LoVo (cell line): Measurements from ENCODE around the gene SLC66A1.
"Not testable (repeated sequence)": the region's sequence is repeated elsewhere in the genome, so short reads cannot be mapped to it uniquely, and the experiment has no call there.

Source experiments
- DNase-seq: peaks from one replicate; pipeline ENCODE4 v3.0.0-alpha.2; 2016; ENCODE audit warnings: low spot score

Gene SLC66A1, protein sequence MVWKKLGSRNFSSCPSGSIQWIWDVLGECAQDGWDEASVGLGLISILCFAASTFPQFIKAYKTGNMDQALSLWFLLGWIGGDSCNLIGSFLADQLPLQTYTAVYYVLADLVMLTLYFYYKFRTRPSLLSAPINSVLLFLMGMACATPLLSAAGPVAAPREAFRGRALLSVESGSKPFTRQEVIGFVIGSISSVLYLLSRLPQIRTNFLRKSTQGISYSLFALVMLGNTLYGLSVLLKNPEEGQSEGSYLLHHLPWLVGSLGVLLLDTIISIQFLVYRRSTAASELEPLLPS

DNA sequence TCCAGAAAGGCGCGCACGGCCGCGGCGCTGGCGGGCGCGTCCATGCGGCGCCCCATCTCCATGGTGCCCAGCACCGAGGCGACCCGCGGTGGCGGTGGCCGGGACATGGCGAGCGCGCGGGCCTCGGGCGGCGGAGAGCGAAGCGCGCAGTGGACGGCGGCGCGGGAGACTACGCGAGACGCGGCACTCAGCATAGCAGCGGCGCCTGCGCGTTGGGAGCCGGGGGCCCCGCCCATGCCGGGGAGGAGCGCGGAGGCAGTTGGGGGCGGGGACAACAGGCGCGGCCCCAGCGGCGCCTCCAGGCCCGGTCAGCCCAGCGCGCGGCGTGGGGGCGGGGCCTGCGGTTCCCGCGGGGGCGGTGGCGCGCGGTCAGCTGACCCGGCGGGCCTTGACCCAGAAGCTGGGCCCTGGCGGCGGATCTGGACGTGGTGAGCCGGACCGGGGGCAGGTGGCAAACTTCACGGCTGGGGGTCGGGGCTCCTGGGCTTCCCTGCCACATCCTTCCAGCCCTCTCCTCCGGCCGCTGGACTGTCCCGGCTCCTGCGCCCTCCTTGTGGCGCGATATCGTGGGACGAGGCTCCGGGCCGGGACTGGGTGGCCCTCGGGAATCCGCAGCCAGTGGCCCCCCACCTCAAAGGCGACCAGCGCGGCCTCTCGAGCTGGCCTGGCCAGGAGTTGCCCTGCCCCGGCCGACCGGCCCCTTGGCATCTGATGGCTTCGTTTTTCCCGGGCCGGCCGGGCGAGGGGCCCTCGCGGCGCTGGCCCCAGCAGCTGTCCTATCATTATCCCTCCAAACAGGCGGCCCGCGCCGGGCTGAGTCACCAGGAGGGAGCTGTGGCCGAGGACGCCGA lies at the start of gene SLC66A1, which contains the start of gene AKR7A2:
Gene SLC66A1 (plus strand): TSS at position 396 of the 851 bp plus-strand sequence. CDS start 5,352 bp downstream, outside the sequence.
Gene AKR7A2 (minus strand): TSS at position 214 of the 851 bp plus-strand sequence. CDS start 20 bp downstream, at position 194.
- peak; percentile 95 for DNase-seq

DNA sequence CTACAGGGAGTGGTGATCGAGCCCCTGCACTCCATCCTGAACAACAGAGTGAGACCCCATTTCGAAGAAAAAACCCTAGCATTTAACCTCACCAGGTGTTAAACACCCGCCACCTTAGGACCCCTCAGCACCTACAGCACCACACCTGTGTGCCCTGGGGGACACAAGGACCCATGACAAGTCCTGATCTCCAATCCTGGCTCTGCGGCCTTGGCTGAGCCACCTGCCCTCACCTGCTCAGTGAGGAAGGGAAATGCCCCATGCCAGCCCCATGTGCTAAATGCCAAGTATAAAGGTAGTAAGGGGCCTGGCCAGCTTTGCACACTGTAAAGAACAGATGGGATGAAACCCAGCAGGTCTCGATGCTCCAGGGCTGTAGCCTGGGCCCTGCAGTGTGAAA lies 49.4 kb upstream of the SLC66A1 start:
- no peak for DNase-seq

DNA sequence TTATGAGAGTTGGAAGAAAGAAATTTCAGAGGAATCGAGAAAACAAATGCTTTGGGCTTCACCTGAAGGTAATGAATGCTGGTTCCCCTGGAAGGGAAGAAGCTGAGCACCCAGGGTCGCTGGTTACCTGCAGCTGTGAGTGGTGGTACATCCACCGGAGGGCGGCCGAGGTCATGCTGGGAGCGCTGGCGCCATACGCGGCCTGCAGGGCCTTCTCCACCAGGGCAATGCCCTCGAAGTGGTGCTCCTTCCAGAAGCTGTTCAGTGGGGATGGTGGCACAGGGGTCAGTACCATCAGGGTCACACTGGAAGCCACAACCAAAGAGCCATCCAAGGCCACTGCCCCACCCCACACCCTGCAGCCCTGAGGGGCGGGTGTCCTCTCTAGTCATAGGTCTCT lies 43.7 kb upstream of the SLC66A1 start:
- DNase-seq, result no peak

DNA sequence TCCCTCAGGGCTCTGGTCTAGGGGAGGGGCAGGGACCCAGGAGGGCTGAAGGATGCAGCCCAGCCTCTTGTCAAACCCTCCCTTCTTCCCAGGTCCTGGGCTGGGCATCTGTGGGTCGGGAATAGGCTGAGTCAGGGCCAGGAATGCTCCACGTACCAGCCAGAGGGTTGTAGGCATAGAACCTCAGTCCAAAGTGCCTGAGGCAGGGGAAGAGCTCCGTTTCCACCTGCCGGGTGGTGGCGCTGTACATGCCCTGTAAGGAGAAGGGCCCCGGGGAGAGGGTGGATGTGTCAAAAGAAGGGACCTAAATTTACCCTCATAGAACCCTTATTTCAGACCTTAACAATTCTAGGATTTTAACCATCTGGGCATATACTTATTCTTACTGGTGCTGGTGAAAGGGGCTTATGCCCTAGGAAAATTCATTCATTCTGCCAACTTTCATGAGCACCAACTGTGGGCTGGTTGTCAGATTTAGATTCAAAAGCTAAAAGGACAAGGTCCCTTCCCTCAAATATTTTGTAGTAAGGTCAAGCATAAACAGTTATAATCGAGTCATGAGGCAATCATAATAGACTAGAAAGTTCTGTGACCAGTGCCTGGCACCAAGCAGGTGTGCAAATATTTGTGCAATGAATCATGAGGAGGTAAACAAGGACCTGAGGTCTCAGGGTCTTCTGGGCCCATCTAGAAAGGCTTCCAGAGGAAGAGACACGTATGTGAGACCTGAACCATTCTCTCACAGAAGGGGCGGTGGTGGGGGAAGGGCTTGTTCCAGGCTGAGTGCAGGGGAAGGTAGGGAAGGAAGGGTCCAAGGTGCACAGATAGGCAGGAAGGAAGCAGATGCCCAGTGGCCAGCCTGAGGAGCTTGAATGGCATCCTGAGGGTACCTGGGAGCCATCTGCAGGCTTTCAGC lies 42.4 kb upstream of the SLC66A1 start:
- not testable (repeated sequence) for DNase-seq

DNA sequence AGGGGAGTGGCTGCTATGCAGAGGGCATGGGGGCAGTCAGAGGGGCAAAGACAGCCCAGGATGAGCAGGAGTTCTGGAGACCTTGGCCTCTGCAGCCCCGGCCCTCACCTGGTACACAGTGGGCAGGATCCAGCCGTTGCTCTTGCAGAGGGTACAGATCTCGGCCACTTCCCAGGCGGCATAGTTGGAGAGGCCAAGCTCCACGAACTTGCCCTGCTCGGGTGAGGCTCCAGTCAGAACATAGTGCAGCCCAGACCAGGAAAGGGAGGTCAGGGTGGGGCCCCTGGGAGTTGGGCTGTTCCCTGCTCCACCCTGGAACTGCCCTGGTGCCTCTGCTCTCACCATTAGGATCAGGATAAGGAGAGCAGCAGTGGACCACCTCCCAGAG lies 41.8 kb upstream of the SLC66A1 start:
- DNase-seq, result not testable (repeated sequence)

DNA sequence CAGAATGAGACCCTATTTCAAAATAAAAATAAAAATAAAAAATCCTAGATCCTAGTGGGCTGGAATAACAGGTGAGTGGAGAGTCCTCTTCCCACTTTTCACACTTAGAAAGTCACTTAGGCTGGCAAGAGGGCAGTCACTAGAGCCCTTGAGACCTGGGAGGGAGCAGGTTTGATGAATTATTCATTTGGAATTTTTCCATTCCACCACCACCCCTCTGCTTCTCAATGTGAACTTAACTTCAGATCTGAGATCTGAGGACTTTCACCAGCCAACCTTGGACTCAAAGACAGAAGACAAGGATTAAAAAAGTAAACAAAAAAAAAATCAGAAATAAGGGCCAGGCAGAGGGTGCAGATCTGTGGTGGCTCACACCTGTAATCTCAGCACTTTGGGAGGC lies 40.1 kb upstream of the SLC66A1 start:
- DNase-seq, result no peak

DNA sequence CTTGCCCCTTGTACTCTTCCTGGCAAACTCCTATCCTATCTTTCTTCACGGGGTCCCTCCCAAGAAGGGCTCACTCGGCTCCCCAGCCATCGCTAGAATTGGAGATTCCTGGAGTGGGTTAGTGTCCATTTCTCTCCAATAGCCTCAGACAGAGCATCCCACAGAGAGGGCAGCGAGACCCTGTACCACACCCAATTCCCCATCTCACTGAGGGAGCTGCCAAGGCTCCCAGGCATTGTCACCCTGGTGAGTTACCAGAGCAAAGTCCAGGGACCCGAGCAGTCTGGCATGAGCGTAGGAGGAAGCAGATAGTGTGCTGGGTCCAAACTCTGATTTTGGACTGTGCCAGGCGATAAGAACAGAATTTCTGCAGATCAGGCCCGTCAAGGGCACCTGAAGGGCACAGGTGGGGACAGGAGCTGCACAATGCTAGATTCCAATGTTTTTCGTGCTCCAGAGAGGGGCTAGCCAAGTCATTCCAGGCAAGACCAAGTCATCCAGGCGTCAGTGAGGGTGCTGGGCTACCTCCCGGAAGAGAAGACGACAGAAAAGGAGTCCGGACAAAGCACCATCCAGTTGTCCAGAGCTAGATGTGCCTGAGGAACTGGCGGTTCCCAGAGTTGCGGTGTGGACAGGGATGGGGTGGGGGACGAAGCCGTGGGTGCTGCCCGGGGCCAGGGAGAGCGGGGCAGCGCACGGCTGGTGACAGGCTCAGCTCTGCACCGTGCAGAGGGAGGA lies 38.9 kb upstream of the SLC66A1 start:
- DNase-seq, result no peak

DNA sequence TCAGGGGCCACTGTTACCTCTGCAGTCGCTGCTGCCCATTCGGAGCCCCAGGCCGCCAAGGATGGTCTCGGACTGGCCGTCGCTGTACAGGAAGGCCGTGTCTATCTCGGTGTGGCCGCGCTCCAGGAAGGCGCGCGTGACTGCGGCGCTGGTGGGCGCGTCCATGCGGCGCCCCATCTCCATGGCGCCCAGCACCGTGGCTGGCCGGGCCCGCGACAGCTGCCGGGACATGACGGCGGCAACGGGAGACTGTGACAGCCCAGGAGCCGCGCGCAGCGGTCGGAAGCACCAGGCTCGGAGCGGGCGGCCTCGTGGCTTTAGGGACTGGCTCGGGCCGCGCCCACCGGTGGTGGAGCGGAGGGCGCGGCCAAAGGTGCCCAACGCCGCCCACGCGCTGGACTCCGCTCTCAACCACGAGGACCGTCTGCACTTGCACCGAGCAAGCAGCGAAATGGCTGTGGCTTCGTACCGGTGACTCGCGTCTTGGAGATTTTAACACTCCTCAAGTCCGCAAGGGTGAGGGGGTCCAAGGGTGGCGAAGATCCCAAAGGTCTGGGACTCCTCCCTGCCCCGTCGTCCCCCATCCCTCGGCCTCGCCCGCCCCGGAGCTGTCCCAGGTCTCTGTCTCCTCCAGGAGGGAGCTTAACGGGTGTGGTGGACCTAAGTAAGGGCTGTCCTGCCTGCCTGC lies 38.1 kb upstream of the SLC66A1 start:
- DNase-seq, result not testable (repeated sequence)

DNA sequence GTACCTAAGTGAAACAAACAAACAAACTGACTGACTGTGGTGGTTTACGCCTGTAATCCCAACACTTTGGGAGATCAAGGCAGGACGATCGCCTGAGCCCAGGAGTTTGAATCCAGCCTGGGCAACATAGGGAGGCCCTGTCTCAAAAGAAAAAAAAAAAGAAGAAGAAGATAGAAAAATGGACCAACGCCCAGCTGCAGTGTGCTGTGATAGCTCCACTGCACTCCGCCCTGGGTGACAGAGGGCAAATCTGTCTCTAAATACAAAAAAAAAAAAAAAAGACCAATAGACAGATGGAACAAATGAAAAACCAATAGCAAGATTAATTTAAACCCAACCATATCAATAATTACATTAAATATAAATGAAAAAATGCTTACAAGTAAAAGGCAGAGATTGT lies 37.5 kb upstream of the SLC66A1 start:
- no peak for DNase-seq

DNA sequence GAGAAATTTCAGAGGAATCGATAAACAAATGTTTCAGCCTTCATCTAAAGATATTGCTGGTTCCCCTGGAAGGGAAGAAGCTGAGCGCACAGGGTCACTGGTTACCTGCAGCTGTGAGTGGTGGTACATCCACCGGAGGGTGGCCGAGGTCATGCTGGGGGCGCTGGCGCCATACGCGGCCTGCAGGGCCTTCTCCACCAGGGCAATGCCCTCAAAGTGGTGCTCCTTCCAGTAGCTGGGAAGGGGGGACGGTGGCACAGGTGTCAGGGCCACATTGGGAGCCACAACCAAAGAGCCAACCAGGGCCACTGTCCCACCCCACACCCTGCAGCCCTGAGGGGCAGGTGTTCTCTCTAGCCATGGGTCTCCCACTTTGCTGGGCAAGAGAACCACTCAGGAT lies 28.2 kb upstream of the SLC66A1 start:
- no peak for DNase-seq

DNA sequence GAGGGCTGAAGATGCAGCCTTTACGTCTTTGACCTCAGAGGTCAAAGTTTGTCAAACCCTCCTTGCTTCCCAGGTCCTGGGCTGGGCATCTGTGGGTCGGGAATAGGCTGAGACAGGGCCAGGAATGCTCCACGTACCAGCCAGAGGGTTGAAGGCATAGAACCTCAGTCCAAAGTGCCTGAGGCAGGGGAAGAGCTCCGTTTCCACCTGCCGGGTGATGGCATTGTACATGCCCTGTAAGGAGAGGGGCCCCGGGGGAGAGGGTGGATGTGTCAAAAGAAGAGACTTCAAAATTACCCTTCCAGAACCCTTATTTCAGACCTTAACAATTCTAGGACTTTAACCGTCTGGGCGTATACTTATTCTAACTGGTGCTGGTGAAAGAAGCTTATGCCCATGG lies 27.2 kb upstream of the SLC66A1 start:
- DNase-seq, result no peak

DNA sequence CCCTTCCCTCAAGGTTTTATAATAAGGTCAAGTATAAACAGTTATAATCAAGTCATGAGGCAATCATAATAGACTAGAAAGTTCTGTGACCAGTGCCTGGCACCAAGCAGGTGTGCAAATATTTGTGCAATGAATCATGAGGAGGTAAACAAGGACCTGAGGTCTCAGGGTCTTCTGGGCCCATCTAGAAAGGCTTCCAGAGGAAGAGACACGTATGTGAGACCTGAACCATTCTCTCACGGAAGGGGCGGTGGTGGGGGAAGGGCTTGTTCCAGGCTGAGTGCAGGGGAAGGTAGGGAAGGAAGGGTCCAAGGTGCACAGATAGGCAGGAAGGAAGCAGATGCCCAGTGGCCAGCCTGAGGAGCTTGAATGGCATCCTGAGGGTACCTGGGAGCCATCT lies 26.8 kb upstream of the SLC66A1 start:
- not testable (repeated sequence) for DNase-seq

DNA sequence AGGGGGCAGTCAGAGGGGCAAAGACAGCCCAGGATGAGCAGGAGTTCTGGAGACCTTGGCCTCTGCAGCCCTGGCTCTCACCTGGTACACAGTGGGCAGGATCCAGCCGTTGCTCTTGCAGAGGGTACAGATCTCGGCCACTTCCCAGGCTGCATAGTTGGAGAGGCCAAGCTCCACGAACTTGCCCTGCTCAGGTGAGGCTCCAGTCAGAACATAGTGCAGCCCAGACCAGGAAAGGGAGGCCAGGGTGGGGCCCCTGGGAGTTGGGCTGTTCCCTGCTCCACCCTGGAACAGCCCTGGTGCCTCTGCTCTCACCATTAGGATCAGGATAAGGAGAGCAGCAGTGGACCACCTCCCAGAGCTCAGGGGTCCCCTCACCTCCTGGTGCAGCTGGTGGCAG lies 26.3 kb upstream of the SLC66A1 start:
- DNase-seq, result not testable (repeated sequence)

DNA sequence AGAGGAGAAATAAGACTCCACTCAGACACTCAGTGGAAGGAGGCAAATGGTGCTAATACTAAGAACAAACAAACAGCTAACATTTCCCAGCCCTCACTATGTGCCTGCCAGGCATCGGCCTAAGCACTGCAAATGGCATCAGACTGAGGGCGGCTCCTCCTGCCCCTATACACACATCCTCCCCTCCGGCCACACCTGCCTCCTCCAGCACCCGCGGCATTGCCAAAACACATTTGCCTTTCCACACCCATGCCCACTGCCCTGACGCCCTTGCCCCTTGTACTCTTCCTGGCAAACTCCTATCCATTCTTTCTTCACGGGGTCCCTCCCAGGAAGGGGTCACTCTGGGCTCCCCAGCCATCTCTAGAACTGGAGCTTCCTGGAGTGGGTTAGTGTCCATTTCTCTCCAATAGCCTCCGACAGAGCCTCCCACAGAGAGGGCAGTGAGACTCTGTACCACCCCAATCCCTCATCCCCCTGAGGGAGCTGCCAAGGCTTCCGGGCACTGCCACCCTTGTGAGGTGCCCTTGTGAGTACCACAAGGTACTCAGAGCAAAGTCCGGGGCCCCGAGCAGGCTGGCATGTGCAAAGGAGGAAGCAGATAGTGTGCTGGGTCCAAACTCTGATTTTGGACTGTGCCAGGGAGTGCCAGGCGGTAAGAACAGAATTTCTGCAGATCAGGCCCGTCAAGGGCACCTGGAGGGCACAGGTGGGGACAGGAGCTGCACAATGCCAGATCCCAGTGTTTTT lies 24.5 kb upstream of the SLC66A1 start:
- no peak for DNase-seq

DNA sequence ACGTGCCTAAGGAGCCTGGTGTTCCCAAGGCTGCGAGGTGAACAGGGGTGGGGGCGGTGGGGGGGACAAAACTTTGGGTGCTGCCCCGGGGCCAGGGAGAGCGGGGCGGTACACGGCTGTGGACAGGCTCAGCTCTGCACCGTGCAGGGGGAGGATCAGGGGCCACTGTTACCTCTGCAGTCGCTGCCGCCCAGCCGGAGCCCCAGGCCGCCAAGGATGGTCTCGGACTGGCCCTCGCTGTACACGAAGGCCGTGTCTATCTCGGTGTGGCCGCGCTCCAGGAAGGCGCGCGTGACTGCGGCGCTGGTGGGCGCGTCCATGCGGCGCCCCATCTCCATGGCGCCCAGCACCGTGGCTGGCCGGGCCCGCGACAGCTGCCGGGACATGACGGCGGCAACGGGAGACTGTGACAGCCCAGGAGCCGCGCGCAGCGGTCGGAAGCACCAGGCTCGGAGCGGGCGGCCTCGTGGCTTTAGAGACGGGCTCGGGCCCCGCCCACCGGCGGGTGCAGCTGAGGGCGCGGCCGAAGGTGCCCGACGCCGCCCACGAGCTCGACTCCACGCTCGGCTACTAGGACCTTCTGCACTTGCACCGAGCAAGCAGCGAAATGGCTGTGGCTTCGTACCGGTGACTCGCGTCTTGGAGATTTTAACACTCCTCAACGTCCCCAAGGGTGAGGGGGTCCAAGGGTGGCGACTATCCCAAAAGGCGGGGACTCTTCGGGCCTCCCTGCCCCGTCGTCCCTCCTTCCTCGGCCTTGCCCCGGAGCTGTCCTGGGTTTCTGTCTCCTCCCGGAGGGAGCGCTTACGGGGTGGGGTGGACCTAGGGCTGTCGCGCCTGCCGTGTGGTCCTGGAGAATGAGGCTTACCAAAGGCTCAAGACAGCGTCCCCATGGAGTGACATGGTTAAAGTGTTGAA lies 23.5 kb upstream of the SLC66A1 start, which contains the start of gene AKR7A3:
Gene AKR7A3 (minus strand): TSS at position 447 of the 918 bp plus-strand sequence. CDS start 61 bp downstream, at position 386.
- peak; percentile 65 for DNase-seq

DNA sequence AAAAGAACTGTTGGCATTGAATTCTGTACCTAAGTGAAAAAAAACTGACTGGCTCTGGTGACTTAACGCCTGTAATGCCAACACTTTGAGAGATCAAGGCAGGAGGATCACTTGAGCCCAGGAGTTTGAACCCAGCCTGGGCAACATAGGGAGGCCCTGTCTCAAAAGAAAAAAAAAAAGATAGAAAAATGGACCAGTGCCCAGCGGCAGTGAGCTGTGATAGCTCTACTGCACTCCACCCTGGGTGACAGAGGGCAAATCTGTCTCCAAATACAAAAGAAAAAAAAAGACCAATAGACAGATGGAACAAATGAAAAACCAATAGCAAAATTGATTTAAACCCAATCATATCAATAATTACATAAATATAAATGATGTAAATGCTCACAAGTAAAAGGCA lies 22.9 kb upstream of the SLC66A1 start:
- DNase-seq, result no peak

DNA sequence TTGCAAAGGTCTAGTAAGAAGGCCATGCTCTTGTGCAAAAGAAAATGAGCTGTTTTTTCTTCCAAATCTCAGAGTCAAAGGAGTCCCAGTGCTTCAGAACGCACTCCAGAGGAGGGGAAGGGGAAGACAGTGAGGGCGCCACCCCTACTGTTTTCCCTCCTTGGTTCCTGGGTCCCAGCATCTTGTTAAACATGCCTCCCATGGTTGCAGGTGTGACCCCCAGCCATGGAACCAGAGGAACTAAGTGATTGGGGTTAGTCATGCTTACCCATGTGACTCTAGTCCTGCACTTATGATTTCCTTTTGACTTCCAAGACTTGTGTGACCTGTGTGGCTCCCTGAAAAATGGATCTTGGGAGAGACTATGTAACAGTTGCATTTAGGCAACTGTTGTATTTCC lies 17.5 kb upstream of the SLC66A1 start:
- DNase-seq, result no peak

DNA sequence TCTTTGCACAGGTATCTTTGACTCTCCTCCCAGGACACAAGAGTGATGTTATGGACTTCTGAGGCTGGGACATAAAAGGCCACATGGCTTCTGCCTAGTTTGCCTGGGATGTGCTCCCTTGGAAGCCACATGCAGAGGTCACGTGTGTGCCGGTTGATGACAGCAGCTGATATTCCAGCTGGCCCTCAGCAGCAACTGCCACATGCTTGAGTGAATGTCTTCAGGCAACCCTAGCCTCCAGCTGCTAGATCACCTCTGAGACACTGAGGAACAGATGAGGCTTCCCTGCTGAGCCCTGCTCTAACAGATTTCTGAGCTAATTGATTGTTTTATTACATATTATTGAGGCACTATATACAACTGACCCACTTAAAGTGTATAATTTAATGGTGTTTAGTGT lies 11.9 kb upstream of the SLC66A1 start:
- no peak for DNase-seq

DNA sequence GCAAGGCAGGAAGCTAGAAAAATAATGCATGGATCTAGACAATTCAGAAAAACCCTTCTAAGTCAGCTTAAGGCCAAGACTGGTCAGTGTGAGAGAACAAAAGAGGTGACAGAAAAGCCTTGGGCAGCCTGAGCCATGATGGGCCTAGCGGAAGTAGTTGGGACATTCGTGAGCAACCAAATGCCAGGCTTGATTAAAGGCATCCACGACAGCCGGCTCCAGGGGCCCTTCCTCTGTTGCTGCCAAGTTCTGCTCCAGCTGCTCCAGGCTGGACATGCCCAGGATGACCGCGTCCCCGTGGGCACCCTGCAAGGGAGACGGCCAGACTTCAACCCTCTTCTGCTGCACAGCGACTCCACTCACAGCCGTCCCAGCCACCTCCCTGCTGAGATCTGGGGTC lies 8.0 kb upstream of the SLC66A1 start:
- not testable (repeated sequence) for DNase-seq
